ENCODE results near the gene ENTHD1.

Gene ENTHD1

GRCh38 chr22:39809772-39810557 is 83.6 kb downstream of the ENTHD1 start:
- no peak for DNase-seq
- in situ Hi-C loops (cut with HindIII; ENCODE audit: low pct_ligation_motif_present, low sequenced_read_pairs) = no loop called here
- TF ChIP-seq, protein P1, sequence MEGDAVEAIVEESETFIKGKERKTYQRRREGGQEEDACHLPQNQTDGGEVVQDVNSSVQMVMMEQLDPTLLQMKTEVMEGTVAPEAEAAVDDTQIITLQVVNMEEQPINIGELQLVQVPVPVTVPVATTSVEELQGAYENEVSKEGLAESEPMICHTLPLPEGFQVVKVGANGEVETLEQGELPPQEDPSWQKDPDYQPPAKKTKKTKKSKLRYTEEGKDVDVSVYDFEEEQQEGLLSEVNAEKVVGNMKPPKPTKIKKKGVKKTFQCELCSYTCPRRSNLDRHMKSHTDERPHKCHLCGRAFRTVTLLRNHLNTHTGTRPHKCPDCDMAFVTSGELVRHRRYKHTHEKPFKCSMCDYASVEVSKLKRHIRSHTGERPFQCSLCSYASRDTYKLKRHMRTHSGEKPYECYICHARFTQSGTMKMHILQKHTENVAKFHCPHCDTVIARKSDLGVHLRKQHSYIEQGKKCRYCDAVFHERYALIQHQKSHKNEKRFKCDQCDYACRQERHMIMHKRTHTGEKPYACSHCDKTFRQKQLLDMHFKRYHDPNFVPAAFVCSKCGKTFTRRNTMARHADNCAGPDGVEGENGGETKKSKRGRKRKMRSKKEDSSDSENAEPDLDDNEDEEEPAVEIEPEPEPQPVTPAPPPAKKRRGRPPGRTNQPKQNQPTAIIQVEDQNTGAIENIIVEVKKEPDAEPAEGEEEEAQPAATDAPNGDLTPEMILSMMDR (IDR thresholded peaks at IDR 0.05; ENCODE audit: low read depth, low read length, missing control alignments) = no peak
- H3K4me3 ChIP-seq (ENCODE audit: low read depth, low read length) = no peak overlapping the region
- peaks cover 16% of the 10 kb centered on the region for H3K27me3 ChIP-seq (replicated peaks)
- no peak overlapping the region for H3K27ac ChIP-seq
- no peaks in the 10 kb centered on the region for H3K36me3 ChIP-seq (replicated peaks)

- DNase-seq = no peak
- Histone ChIP-seq H3K27me3 (replicated peaks) (peaks cover 16% of the 10 kb centered on the region), H3K4me3 (ENCODE audit: low read depth, low read length) (no peak overlapping the region), H3K27ac (no peak overlapping the region), H3K36me3 (replicated peaks) (no peaks in the 10 kb centered on the region)
- in situ Hi-C loops (cut with HindIII; ENCODE audit: low pct_ligation_motif_present, low sequenced_read_pairs) = no loop called here
- TF ChIP-seq, protein P1 (IDR thresholded peaks at IDR 0.05; ENCODE audit: low read depth, low read length, missing control alignments) = peak; percentile 59
Observed at GRCh38 chr22:39808081-39808480, 85.5 kb downstream of the ENTHD1 start.

GRCh38 chr22:39806109-39806508 is 87.5 kb downstream of the ENTHD1 start:
- in situ Hi-C loops (cut with HindIII; ENCODE audit: low pct_ligation_motif_present, low sequenced_read_pairs) = no loop called here
- no peak overlapping the region for H3K27ac ChIP-seq
- H3K27me3 ChIP-seq (replicated peaks) = peaks cover 18% of the 10 kb centered on the region
- H3K36me3 ChIP-seq (replicated peaks) = no peaks in the 10 kb centered on the region
- no peak overlapping the region for H3K4me3 ChIP-seq (ENCODE audit: low read depth, low read length)
- TF ChIP-seq, protein P1 (IDR thresholded peaks at IDR 0.05; ENCODE audit: low read depth, low read length, missing control alignments) = no peak
- DNase-seq = no peak

GRCh38 chr22:39805117-39805516 is 88.4 kb downstream of the ENTHD1 start:
- TF ChIP-seq, protein P1 (IDR thresholded peaks at IDR 0.05; ENCODE audit: low read depth, low read length, missing control alignments) = no peak
- Histone ChIP-seq H3K36me3 (replicated peaks) (no peaks in the 10 kb centered on the region), H3K27ac (no peak overlapping the region), H3K4me3 (ENCODE audit: low read depth, low read length) (no peak overlapping the region), H3K27me3 (replicated peaks) (peaks cover 17% of the 10 kb centered on the region)
- no peak for DNase-seq
- in situ Hi-C loops (cut with HindIII; ENCODE audit: low pct_ligation_motif_present, low sequenced_read_pairs) = no loop called here

DNA sequence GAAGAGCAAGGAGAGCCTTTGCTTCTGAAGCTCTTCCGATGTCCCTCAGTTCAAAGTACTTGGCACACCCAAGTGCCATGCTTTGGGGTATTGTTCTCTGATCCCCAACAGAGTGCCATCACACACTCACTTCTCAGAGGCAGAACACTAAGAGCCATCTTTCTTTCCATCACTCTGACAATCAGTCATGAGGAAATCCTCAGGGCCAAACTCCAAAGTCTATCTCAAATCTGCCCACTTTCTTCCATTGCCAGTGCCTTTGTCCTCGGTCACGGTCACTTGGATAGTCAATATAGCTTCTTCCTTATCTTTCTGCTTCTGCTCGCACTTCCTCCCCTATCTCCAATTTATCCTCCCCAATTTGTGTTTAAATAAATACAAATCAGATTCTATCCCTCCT is 90.9 kb downstream of the ENTHD1 start:
- Histone ChIP-seq H3K27me3 (replicated peaks) (peaks cover 16% of the 10 kb centered on the region), H3K4me3 (ENCODE audit: low read depth, low read length) (no peak overlapping the region), H3K27ac (no peak overlapping the region), H3K36me3 (replicated peaks) (no peaks in the 10 kb centered on the region)
- in situ Hi-C loops (cut with HindIII; ENCODE audit: low pct_ligation_motif_present, low sequenced_read_pairs) = no loop called here
- no peak for DNase-seq
- TF ChIP-seq, protein P1 (IDR thresholded peaks at IDR 0.05; ENCODE audit: low read depth, low read length, missing control alignments) = no peak

Measured in brain microvascular endothelial cell (primary cell).